Suppressor macrophage (primary cell): ENCODE data around the gene THRSP.

ENCODE experiments used
- DNase-seq, 4 experiments: peaks; one replicate each; pipeline ENCODE4 v3.0.0-alpha.2; 2020 to 2022

THRSP gene

GRCh38 chr11:78099666-78100065 is 36.0 kb downstream of the THRSP start:
- no peak for DNase-seq

- DNase-seq, result no peak
Measured at GRCh38 chr11:78100261-78100660, 36.6 kb downstream of the THRSP start.

DNA sequence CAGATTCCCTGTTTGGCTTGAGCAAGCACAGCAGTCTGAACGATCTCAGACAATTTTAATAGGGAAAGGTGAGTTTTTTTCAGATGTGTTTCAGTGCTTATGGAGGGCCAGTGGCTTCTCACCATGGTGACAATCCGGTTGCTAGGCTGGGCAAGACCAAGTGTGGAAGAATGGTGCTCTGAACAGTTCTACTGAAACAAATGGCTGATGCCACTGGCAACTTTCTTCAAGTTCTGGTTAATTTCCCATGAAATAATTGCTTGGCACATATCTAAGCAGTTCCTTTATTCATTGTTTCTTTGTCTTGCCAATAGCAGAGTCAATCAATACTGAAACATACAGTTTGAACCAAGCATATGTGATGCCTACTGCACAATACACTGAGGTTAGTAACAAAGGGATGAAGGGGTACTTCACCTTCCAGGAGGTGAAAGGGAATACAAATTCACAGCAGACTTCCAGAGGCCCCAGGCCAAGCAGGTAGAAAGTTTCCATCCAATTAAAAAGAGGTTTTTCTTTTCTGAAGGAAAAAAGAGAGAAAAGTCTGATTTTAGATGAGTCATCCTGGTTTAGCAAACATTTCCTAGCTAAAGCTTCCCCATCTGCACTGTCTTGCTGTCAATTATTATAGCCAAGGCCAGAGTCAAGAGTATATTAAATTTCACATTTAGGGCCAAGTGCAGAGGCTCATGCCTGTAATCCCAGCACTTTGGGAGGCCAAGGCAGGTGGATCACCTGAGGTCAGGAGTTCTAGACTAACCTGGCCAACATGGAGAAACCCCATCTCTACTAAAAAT is 37.2 kb downstream of the THRSP start:
- DNase-seq, result peak in 1 of 4 experiments; percentile 11

DNA sequence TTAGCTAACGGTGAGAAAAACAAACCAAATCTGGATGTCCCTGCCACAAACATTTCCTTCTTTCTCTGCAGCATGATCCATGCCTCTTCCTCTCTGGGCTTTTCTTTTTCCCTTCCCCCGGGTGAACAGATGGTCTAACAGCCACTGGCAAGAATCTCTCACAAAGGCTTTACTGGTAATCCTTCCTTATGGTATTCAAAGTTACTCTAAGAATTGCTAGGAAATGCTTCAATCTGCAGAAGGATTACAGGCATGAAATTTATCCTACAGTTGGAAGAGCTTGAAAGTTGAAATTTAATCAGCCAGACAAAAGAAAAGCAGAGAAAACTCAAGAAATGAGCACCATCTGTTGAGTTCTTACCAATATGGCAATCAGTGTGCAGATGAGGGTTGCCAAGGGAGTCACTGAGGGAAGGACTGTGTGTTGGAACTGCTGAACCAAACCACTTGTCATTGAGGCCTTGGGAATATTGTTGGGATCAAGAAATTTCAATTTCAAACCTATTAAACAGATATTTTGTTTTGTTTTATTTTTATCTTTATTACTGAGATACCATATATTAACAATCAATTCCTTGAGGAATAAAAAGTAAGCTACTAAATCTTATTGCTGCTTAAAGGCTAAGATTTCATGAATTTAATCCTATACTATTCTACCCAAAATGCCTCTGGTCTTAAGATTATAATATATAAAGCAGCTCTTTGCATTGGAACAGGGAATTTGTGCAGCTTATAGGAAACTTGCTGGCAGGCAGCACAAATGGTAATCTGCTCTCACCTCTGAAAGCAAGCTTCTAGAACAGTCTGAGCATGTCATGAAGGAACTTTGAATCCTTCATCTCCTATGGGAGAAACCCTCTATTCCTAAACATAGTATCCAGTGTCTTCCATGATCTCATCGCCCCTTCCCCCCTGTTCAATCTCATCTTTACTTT is 45.7 kb downstream of the THRSP start:
- DNase-seq, result no peak

DNA sequence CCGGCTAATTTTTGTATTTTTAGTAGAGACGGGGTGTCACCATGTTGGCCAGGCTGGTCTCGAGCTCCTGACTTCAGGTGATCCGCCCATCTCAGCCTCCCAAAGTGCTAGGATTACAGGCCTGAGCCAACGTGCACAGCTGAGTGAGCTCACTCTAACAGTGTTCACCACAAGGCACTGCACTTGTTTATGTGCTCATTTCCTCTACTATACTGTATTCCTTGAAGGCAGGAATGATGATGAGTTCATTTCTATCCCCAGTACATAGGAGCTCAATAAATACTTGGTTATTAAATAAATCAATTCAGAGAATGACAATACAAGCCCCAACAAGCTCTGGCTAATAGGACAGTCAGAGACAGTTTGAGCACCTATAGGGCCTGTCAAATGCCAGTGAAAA is 46.7 kb downstream of the THRSP start:
- DNase-seq, result no peak

GRCh38 chr11:78110830-78111229 is 47.2 kb downstream of the THRSP start:
- no peak for DNase-seq

- DNase-seq, result no peak
Measured at GRCh38 chr11:78111298-78111697, 47.6 kb downstream of the THRSP start.

DNA sequence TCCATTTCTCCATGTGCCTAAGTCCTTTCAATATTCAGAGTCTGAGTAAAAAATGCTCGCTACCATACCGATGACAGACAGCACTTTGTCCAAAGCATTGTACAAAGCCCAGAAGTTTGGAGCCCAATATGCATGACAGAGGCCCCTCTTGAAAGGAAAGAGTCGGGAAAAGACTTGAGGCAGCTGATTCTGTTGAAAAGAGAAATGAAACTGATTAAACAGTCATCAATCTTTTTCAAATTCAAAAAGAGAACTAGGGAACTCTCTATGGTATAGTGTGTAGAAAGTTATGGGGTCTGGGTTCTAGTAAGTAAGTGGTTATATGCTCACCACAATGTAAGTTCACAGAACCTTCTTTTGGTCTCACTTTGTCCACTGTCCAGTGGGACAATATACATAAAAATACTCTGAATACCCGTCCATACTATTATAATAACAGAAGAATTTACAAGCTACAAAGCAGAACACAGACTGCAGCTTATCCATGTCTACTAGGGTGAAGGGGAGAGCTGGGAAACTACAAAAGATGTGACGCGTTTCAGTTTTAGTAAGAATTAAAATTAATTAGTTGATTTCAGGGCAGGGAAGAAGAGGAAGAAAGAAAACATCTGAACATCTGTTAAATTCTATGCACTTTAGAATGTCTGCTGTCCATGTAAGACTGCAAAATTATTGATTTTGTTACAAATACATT is 49.1 kb downstream of the THRSP start:
- no peak for DNase-seq
